PC-9 (cell line): ENCODE data around the gene ARMC9. TPM values are rescaled to one million over a fixed set of nuclear protein-coding genes. Genes with fewer than 3 reads are reported as not detected.

Experiments used
- BruUV-seq: library from RNA; stranded (reverse); fragments of 400-500 nt; replicated peaks from 2 replicates; lab custom pipeline; 2021; lab: Mats Ljungman, UMichigan
- CTCF ChIA-PET: fragments of 300-600 bp; sonication (Branson Sonifier 250); formaldehyde crosslinking; loops from one replicate; lab custom pipeline; 2022; ENCODE audit warnings: antibody characterized with exemption; lab: Charles Lee
- POLR2A ChIA-PET: fragments of 300-600 bp; sonication (Branson Sonifier 250); formaldehyde crosslinking; loops from one replicate; lab custom pipeline; 2022; ENCODE audit warnings: antibody characterized with exemption; ENCODE audit not compliant: unreplicated experiment; lab: Charles Lee
- DNase-seq, 2 experiments: peaks; one replicate each; pipeline versions ENCODE4 v3.0.0 to v3.0.0-alpha.2; 2015 to 2022; ENCODE audit warnings: mixed read lengths in 1 of 2
- H2AFZ ChIP-seq: fragments of 200-600 bp; sonication (generic); 2 replicates; pipeline ENCODE4 v1.8.1; 2017; ENCODE audit warnings: antibody characterized with exemption
- H3F3A ChIP-seq: fragments of 200-600 bp; sonication (generic); 2 replicates; pipeline ENCODE4 v1.8.1; 2017; ENCODE audit warnings: antibody characterized with exemption, mild to moderate bottlenecking, low read depth; ENCODE audit not compliant: insufficient read depth
- H3K27ac ChIP-seq: fragments of 200-600 bp; sonication (generic); 2 replicates; pipeline ENCODE4 v1.6.1; 2016; ENCODE audit warnings: mixed run types
- H3K27me3 ChIP-seq: fragments of 200-600 bp; sonication (generic); 2 replicates; pipeline ENCODE4 v1.6.1; 2016; ENCODE audit warnings: low read depth, mixed run types; ENCODE audit not compliant: insufficient read depth
- H3K36me3 ChIP-seq: fragments of 200-600 bp; sonication (generic); 2 replicates; pipeline ENCODE4 v1.6.1; 2016; ENCODE audit warnings: low read depth, mixed run types
- H3K4me1 ChIP-seq: fragments of 200-600 bp; sonication (generic); replicated peaks from 2 replicates; pipeline ENCODE4 v1.6.1; 2016; ENCODE audit warnings: mixed run types; ENCODE audit not compliant: insufficient read depth
- H3K4me2 ChIP-seq: fragments of 200-600 bp; sonication (generic); 2 replicates; pipeline ENCODE4 v1.6.1; 2017; ENCODE audit warnings: mixed run types
- H3K4me3 ChIP-seq: fragments of 200-600 bp; sonication (generic); 2 replicates; pipeline ENCODE4 v1.6.1; 2016; ENCODE audit warnings: mixed run types
- H3K79me2 ChIP-seq: fragments of 200-600 bp; sonication (generic); 2 replicates; pipeline ENCODE4 v1.6.1; 2017; ENCODE audit warnings: low read depth, mixed run types
- H3K9me2 ChIP-seq: fragments of 200-600 bp; sonication (generic); 2 replicates; pipeline ENCODE4 v1.8.1; 2017; ENCODE audit warnings: mild to moderate bottlenecking; ENCODE audit not compliant: insufficient read depth
- H3K9me3 ChIP-seq: fragments of 200-600 bp; sonication (generic); 2 replicates; pipeline ENCODE4 v1.8.1; 2016; ENCODE audit warnings: low read depth; ENCODE audit not compliant: insufficient read depth
- H4K20me1 ChIP-seq: fragments of 200-600 bp; sonication (generic); 2 replicates; pipeline ENCODE4 v1.8.1; 2017; ENCODE audit not compliant: insufficient read depth
- EZH2 ChIP-seq: fragments of 200-600 bp; sonication (generic); IDR thresholded peaks from 2 replicates; pipeline ENCODE4 v1.8.0; 2017; ENCODE audit warnings: antibody characterized with exemption, low read depth
- intact Hi-C: fragments of 100-400 bp; cut with micrococcal nuclease; formaldehyde crosslinking; loops from one replicate; pipeline ENCODE4 v1.10.0; 2022; ENCODE audit not compliant: unreplicated experiment
- total RNA-seq: library from RNA; stranded (reverse); gene quantifications from 2 replicates; pipeline ENCODE4 v1.2.3, GENCODE V29; 2021
- TF ChIP-seq, protein P1 (sequence below): fragments of 200-600 bp; sonication (generic); conservative IDR thresholded peaks from 2 replicates; pipeline ENCODE4 v1.6.1; 2017; ENCODE audit warnings: mixed run types, antibody characterized with exemption, mild to moderate bottlenecking, moderate library complexity

ARMC9 gene
- total RNA-seq, 1 experiment from 2014 or later: 23.4 TPM

DNA sequence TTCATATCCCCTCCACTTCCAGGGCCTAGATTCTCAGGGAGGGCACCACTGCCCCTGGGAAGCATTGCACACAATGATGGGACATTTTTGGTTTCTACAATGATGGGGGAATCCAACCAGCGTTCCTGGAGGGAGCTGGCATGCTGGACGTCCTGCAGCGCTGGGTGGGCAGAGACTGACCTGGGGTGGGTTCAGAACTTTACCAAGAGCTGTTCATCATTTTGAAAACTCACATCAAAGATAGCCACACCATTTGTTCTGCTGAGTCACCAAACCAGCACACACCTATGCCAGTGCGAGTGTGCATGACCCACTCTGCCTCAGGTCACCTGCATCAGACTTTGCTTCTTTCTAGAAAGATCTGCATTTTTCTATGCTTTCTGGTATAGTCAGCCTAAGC, 14.1 kb upstream of the ARMC9 start:
- no peaks in the 10 kb centered on the region for H3F3A ChIP-seq
- no peak for DNase-seq
- H3K9me2 ChIP-seq: no peaks in the 10 kb centered on the region
- no peaks in the 10 kb centered on the region for H3K36me3 ChIP-seq
- intact Hi-C loops: no loop called here
- CTCF ChIA-PET: no interaction called here
- POLR2A ChIA-PET: no interaction called here
- no peaks in the 10 kb centered on the region for H4K20me1 ChIP-seq
- TF ChIP-seq EZH2: no peak
- TF ChIP-seq, protein P1, sequence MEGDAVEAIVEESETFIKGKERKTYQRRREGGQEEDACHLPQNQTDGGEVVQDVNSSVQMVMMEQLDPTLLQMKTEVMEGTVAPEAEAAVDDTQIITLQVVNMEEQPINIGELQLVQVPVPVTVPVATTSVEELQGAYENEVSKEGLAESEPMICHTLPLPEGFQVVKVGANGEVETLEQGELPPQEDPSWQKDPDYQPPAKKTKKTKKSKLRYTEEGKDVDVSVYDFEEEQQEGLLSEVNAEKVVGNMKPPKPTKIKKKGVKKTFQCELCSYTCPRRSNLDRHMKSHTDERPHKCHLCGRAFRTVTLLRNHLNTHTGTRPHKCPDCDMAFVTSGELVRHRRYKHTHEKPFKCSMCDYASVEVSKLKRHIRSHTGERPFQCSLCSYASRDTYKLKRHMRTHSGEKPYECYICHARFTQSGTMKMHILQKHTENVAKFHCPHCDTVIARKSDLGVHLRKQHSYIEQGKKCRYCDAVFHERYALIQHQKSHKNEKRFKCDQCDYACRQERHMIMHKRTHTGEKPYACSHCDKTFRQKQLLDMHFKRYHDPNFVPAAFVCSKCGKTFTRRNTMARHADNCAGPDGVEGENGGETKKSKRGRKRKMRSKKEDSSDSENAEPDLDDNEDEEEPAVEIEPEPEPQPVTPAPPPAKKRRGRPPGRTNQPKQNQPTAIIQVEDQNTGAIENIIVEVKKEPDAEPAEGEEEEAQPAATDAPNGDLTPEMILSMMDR: no peak
- H3K79me2 ChIP-seq: no peaks in the 10 kb centered on the region
- H3K27ac ChIP-seq: no peak overlapping the region
- H3K27me3 ChIP-seq: peaks cover 5% of the 10 kb centered on the region; the same call in 1 of the 2 replicates
- no peaks in the 10 kb centered on the region for H3K4me1 ChIP-seq
- H3K4me2 ChIP-seq: no peak overlapping the region
- H3K9me3 ChIP-seq: no peaks in the 10 kb centered on the region
- no TSS peak for BruUV-seq
- H2AFZ ChIP-seq: no peak overlapping the region
- no peak overlapping the region for H3K4me3 ChIP-seq

DNA sequence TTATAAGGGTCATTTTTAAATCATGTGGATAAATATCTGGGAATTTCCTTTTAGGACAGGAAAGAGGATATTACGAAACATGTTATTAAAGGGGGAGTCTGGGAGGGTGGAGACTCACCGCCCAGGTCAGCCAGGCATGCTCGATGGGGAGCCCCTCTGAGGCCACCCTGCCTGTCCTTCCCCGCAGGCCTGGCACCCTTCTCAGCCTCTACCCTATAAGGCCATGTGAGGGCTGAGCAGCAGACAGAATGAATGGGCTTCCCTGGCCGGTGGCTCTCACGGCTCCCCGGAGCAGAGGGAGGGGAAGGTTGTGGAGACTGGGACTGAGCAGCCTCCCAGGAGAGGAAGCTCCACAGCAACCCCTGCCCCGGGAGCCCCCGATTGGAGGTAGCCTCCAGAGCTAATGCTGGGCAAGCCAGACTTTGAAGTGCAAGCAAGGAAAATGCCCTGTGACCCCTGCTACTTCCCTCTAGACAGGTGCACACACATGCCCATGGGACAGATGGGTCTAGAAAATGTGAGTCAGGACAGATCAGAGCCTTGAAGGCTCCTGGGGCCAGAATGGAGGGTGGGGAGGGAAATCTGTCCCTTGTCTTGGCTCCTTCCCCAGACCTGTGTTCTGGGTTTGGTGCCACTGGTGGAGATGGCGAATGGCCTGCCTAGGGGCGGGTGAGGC, 13.2 kb upstream of the ARMC9 start:
- Histone ChIP-seq H3K4me1 (no peaks in the 10 kb centered on the region), H3K9me3 (no peaks in the 10 kb centered on the region), H3K4me3 (no peak overlapping the region), H2AFZ (no peak overlapping the region), H3K36me3 (no peaks in the 10 kb centered on the region), H3K4me2 (no peak overlapping the region), H3K27me3 (peaks cover 12% of the 10 kb centered on the region), H3K79me2 (no peaks in the 10 kb centered on the region), H3K9me2 (no peaks in the 10 kb centered on the region), H3F3A (no peaks in the 10 kb centered on the region), H4K20me1 (no peaks in the 10 kb centered on the region), H3K27ac (no peak overlapping the region)
- BruUV-seq: no TSS peak
- CTCF ChIA-PET: no interaction called here
- no peak for DNase-seq
- no peak for TF ChIP-seq EZH2
- TF ChIP-seq, protein P1: no peak
- intact Hi-C loops: no loop called here
- POLR2A ChIA-PET: no interaction called here

DNA sequence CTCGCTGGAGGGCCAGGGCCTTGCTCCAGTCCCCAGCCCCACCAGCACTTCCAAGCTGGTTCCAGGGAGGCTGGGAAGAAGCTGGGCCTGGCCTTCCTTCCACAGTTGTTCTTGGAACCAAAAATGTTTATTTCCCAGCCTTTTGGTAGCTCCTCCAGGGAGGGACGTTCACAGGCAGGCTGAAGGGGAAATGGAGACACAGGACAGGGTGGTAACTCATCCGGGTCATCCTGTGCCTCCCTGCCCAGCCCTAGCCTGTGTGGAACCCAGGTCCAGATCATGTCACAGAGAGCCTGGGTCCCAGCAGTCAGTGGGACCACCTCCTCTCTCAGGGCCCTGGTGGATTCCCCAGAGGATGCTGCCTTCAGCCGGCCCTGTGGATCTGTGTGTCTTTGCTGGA, 12.5 kb upstream of the ARMC9 start:
- H3K4me1 ChIP-seq: no peaks in the 10 kb centered on the region
- H2AFZ ChIP-seq: no peak overlapping the region
- no peaks in the 10 kb centered on the region for H4K20me1 ChIP-seq
- no peaks in the 10 kb centered on the region for H3K79me2 ChIP-seq
- H3K4me2 ChIP-seq: no peak overlapping the region
- no peaks in the 10 kb centered on the region for H3K36me3 ChIP-seq
- POLR2A ChIA-PET: no interaction called here
- H3K27me3 ChIP-seq: peaks cover 17% of the 10 kb centered on the region
- CTCF ChIA-PET: no interaction called here
- no peak overlapping the region for H3K27ac ChIP-seq
- BruUV-seq: no TSS peak
- H3F3A ChIP-seq: no peaks in the 10 kb centered on the region
- no peaks in the 10 kb centered on the region for H3K9me3 ChIP-seq
- DNase-seq: no peak
- no peaks in the 10 kb centered on the region for H3K9me2 ChIP-seq
- intact Hi-C loops: no loop called here
- no peak for TF ChIP-seq EZH2
- TF ChIP-seq, protein P1: no peak
- H3K4me3 ChIP-seq: no peak overlapping the region
